ENCODE results near the gene HSPB6.

Gene HSPB6

GRCh38 chr19:35736913-35737886 is 19.6 kb downstream of the HSPB6 start:
- no peak overlapping the region for H3K4me3 ChIP-seq (ENCODE audit: control insufficient read depth, low read depth, low read length)
- peak; percentile 10 for TF ChIP-seq CTCF (IDR thresholded peaks at IDR 0.05; ENCODE audit: control insufficient read depth, insufficient read depth, low read depth, low read length, missing control alignments)
- DNase-seq (ENCODE audit: low read depth), result no peak

- no peak for DNase-seq (ENCODE audit: low read depth)
- no peak overlapping the region for H3K4me3 ChIP-seq (ENCODE audit: control insufficient read depth, low read depth, low read length)
- no peak for TF ChIP-seq CTCF (IDR thresholded peaks at IDR 0.05; ENCODE audit: control insufficient read depth, insufficient read depth, low read depth, low read length, missing control alignments)
These were observed 21.9 kb downstream of the HSPB6 start for GRCh38 chr19:35734889-35735288.

GRCh38 chr19:35734273-35734672 is 22.6 kb downstream of the HSPB6 start:
- H3K4me3 ChIP-seq (ENCODE audit: control insufficient read depth, low read depth, low read length), result no peak overlapping the region
- no peak for TF ChIP-seq CTCF (IDR thresholded peaks at IDR 0.05; ENCODE audit: control insufficient read depth, insufficient read depth, low read depth, low read length, missing control alignments)
- DNase-seq (ENCODE audit: low read depth), result no peak

- TF ChIP-seq CTCF (IDR thresholded peaks at IDR 0.05; ENCODE audit: control insufficient read depth, insufficient read depth, low read depth, low read length, missing control alignments), result no peak
- no peak overlapping the region for H3K4me3 ChIP-seq (ENCODE audit: control insufficient read depth, low read depth, low read length)
- DNase-seq (ENCODE audit: low read depth), result no peak
These were observed 23.4 kb downstream of the HSPB6 start for GRCh38 chr19:35733180-35734125.

GRCh38 chr19:35732540-35733179 is 24.2 kb downstream of the HSPB6 start:
- no peak for TF ChIP-seq CTCF (IDR thresholded peaks at IDR 0.05; ENCODE audit: control insufficient read depth, insufficient read depth, low read depth, low read length, missing control alignments)
- no peak for DNase-seq (ENCODE audit: low read depth)

GRCh38 chr19:35731779-35732405 is 24.9 kb downstream of the HSPB6 start:
- no peak for DNase-seq (ENCODE audit: low read depth)
- no peak overlapping the region for H3K4me3 ChIP-seq (ENCODE audit: control insufficient read depth, low read depth, low read length)
- no peak for TF ChIP-seq CTCF (IDR thresholded peaks at IDR 0.05; ENCODE audit: control insufficient read depth, insufficient read depth, low read depth, low read length, missing control alignments)

More at GRCh38 chr19:35732540-35733179, 24.2 kb downstream of the HSPB6 start:
- no peak overlapping the region for H3K4me3 ChIP-seq (ENCODE audit: control insufficient read depth, low read depth, low read length)
